A172 (cell line): ENCODE data around the gene LENG8. TPM values are rescaled to one million over a fixed set of nuclear protein-coding genes. Genes with fewer than 3 reads are reported as not detected.
"Not testable (repeated sequence)": the region's sequence is repeated elsewhere in the genome, so short reads cannot be mapped to it uniquely, and the experiment has no call there.

Source experiments
- DNase-seq: peaks from one replicate; pipeline ENCODE4 v3.0.0-alpha.2; 2015; ENCODE audit warnings: low spot score
- total RNA-seq: library from RNA; depleted of rRNA; stranded (reverse); fragments of >200 nt; shearing (Covaris generic); gene quantifications from 2 replicates; pipeline ENCODE4 v1.2.3, GENCODE V29; 2014

The LENG8 gene
- total RNA-seq, 1 experiment from 2014 or later = 14.8 TPM

GRCh38 chr19:54460230-54461005 is 11.4 kb downstream of the LENG8 start:
- no peak for DNase-seq

DNA sequence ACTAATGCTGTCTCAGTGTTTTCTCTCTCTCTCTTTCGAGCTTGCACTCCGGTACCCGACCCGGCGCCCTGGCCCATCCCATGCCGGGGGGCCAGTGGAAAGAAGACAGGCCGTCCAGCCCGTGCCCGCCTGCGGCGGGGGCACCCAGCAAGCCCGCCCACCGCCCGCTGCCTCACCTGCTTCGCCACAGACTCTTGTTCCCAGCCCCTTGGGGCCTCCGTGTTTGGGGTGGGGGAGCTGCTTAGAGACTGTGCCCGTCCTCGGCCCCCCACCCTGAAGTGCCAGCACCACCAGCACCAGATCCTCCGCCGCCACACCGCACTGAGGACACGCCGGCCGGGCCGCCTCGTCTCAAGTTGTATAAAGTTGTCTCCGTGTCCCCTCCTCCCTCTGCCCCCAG is 12.2 kb downstream of the LENG8 start:
- DNase-seq = no peak

- no peak for DNase-seq
These were observed 12.6 kb downstream of the LENG8 start for GRCh38 chr19:54461613-54462012.

DNA sequence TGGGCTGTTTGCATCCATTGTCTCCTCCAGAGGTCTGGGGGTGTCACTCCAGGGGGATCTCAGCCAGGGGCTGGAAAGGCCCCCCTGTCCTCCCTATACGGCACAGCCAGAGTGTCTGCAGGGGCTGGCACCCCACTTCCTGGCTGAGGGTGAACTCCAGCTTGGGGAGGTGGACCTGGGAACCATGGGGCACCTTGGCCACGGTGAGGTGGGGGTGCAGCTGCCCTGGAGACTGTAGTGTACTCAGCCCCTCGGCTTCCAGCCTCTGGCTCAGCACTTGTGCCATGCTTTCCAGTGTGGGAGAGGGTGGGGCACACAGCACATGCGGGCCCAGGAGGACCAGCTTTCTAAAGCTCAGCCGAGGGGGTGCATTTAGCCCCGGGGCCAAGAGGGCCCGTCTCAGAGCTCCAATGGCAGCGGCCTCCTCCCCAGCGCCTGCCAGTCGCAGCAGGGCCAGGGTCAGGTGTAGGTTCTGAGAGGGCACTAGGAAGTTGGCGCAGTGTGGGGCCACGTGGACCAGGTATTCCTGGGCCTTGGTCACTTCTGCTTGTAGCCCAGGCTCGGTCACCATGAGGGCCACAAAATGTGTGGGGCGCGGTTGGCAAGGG is 13.2 kb downstream of the LENG8 start:
- no peak for DNase-seq

GRCh38 chr19:54462655-54463530 is 13.9 kb downstream of the LENG8 start:
- DNase-seq = no peak

- DNase-seq = peak; percentile 81
These were observed 14.6 kb downstream of the LENG8 start, which contains the start of gene LENG9 for GRCh38 chr19:54463531-54464043. Gene LENG9 (minus strand): TSS chr19:54463778. CDS start chr19:54463526, 252 bp downstream.

DNA sequence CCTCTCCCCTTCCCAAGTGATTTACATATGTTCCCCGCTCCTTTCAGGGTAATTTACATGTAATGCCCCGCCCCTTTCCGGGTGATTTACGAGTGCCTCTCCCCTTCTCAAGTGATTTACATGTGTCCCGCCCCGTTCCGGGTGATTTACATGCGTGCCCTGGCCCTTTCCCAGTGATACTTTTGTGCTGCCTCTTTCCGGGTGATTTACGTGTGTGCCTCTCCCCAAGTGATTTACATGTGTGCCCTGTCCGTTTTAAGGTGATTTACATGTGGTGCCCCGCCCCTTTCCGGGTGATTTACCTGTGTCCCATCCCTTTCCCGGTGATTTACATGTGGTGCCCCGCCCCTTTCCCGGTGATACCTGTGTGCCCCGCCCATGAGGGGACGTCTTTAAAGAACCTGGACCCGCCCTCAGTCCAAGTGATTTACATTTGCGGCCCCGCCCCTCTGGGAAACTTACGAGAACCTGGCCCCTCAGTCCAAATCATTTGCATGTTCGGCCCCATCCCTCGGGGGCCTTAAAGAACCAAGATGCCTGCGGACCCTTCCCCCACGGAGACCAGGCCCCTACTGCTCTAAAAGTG is 15.1 kb downstream of the LENG8 start:
- DNase-seq = peak; percentile 84

GRCh38 chr19:54464630-54465425 is 15.8 kb downstream of the LENG8 start:
- peak; percentile 84 for DNase-seq

DNA sequence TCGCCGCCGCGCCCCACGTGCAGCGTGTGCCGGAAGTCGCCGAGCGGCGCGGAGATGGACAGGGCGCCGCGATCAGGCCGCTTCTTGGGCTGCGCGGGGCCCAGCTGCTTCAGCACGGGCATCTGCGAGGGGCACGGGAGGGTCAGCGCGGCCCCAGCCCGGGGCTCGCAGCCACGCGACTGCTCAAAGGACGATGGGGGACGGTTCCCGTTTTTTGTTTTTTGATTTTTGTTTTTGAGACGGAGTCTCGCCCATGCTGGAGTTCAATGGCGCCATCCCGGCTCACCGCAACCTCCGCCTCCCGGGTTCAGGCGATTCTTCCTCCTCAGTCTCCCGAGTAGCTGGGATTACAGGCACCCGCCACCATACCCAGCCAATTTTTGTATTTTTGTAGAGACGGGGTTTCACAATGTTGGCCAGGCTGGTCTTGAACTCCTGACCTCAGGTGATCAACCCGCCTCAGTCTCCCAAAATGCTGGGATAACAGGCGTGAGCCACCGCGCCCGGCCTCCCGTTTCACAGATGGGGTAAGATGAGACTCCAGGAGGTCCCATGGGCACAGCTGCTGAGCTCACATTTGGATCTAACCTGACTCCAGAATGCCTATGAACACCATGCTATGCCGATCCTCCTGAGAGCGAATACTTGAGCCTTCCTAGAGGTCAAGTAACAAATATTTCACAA is 16.6 kb downstream of the LENG8 start:
- DNase-seq = no peak

- DNase-seq = not testable (repeated sequence)
These were observed 17.1 kb downstream of the LENG8 start for GRCh38 chr19:54466110-54466480.

DNA sequence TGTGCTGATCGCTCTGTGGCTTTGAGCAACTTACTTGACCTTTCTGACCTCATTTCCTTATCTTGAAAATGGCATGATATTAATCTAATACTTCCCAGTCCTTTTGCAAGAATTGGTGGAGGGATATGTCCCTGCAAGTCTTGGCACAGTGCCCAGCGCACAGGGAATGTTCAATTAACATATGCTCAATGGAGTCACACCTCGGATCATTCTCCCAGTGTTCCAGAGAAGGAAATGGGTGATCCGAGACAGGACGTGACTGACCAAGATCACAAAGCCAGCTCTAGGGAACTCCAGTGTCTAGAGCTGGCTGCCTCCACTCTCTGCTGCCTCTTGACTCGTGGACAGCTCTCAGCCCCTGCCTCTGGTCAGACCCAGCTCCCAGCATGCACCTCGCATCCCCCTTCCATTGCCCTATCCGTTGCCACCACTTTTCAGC is 20.5 kb downstream of the LENG8 start:
- DNase-seq = no peak

GRCh38 chr19:54470276-54470887 is 21.4 kb downstream of the LENG8 start:
- no peak for DNase-seq

DNA sequence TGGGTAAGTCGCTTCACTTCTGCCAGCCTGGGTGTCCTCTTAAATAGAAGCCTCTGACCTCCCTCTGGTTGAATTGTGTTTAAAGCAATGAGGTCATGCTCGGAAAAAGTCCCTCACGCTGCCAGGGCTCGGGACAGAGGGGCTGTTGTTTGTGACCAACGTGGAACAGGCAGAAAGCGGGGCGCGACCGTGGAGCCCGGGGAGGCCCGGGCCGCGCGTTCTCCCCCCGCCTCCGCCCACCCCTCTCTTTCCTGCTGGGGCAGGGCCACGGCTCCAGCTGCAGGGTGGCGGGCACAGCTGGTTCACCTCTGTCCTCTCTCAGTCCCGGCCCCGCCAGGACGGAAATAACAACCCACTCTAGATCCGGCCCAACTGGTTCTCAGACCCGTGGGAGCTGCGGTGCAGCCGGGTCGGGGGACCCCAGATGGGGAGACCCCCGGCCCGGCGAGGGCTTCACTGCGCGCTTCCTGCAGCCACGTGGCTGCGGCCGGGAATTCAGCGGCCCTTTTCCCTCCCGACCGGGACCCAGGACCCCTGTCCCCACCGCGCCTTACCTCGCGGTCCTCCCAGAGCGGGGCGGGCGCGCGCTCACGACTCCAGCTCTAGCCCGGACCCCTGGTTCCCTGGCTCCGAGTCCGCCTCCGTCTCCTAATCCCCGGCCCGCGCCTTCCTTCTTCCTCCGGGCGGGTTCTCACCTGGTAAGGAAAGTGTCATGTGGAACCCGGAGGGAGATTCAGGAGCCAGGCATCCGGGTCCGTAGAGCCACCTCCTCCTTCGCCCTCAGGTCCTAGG is 22.2 kb downstream of the LENG8 start:
- DNase-seq = no peak

DNA sequence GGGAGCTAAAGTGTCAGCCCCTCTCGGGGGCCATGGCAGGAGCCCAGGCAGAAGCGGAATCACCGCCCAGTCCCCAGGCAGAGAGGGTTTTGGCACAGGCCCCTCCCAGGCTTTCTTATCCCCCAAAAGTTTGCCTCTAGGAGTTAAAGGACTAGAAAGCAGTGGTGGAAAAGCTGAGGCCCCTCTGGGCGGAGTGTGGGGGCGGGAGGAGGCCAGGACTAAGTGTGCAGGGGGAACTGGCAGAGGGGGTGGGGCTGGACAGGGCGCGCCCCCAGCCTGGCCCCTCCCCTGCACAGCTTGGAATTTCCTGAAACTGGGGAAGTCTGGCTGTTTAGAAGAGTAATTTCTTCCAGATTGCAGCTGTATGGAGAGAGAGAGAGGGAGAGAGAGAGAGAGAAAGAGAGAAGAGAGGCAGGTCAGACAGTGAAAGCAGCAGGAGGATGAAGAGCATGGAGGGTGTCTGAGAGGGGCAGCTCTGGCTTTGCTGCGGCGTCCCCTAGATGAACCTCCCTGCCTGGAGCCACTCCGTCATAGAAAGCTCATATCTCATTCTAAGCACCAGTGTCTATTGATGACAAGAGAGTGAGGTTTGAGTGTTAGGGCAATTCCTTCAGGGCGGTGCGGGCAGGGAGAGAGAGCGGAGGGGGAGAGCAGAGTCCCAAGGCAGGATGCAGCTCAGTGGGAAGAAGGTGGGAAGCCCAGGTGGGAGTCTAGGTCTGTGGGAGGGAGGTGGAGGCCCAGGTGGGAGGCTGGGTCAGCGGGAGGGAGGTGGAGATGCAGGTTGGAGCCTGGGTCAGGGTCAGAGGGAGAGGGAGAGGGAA is 24.3 kb downstream of the LENG8 start, which contains the start of gene CDC42EP5:
Gene CDC42EP5 (minus strand): TSS at position 226 of the 821 bp plus-strand sequence. CDS start 7,749 bp downstream, outside the sequence.
- peak; percentile 70 for DNase-seq

DNA sequence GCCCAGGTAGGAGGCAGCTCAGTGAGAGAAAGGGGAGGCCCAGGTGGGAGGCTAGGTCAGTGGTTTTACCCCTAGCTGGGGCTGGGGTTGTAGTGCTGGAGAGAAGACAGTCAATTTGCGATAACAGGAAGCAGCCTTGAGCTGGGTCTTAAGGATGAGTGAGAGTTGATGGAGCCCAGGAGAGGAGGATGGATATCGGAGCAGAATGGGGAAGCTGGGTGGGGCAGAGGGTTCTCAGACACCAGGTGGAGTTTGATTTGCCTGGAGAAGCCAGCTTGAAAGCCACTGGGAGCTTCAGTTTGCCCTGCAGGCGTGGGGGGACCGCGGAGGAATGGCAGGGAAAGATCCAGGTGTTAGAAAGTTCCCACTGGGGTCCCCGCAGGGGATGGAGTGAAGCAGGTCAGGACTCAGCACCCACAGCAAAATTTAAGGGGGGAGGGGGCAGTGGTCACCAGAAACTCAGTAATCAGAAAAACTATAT is 24.9 kb downstream of the LENG8 start:
- DNase-seq = no peak

GRCh38 chr19:54475706-54476105 is 26.7 kb downstream of the LENG8 start:
- DNase-seq = no peak

DNA sequence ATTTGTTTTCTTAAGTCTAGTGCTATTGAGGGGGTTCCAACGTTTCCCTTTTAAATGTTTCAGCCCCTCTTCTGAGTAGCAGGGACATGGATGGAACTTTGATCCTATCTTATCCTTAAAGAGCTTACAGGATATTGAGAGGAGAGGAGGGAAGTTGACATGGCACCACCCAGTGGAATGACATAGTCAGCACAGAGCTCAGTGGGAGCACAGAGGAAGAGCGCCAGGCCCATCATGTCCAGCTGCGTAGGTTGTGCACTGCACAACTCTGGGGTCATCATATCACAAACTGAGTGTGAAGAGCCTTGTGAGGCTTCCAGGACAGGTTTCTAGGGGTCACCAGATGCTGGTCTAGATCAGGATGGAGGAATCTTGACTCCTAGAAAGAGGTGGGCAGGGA is 28.7 kb downstream of the LENG8 start:
- no peak for DNase-seq
